H1 (cell line): ENCODE data around the gene ARHGEF16. TPM values are rescaled to one million over a fixed set of nuclear protein-coding genes. Genes with fewer than 3 reads are reported as not detected.

Experiments used
- KDM4A ChIP-seq: IDR thresholded peaks from one replicate; pipeline ENCODE4 v1.7.1; 2012; ENCODE audit warnings: low read depth, mild to moderate bottlenecking, moderate library complexity, low read length, inconsistent platforms; ENCODE audit not compliant: severe bottlenecking
- polyA plus RNA-seq, 7 experiments: library from polyadenylated mRNA; depleted of rRNA in 3 of 7; stranded (reverse) in 5 of 7; unstranded in 2 of 7; fragments of >200 nt in 5 of 7; fragments of 200-250 nt in 2 of 7; gene quantifications; 1 replicate in 5 of 7; 2 replicates in 1 of 7; 4 replicates in 1 of 7; pipeline versions ENCODE4 v1.2.1 to v1.2.3, GENCODE V29; 2011 to 2013; ENCODE audit warnings: missing spikeins in 2 of 7, mixed read lengths in 2 of 7
- total RNA-seq: library from RNA; stranded (reverse); fragmentation: NEBNext Ultra II Directional; extraction: Animal tissue kit (Norgen Biotek cat#: 25700); gene quantifications from 2 replicates; pipeline ENCODE4 v1.2.1, GENCODE V29; 2021

Gene ARHGEF16
- total and polyA plus RNA-seq, 2 of the 8 experiments (the other 6 are each of a cell fraction or from before 2014, with no cell fraction given), result 18.3 to 20.7 TPM

DNA sequence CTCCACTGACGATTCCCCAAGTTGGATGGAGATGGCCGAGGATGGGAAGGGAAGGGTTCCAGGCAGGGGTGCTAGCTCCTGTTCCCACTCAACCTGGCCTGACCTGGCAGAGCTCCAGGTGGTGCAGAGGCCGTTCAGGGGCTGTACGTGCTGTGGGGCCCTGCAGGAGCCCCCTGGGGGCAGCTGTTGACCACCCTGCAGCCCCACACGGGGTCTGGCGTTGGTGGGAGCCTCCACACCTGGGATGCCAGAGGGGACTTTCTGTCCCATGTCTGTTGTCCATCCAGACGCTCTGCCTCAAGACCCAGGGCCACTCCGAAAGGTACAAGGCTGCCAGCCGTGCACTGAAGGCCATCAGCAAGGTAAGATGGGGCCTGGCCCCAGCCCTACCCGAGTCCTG lies 20.0 kb downstream of the ARHGEF16 start (continued):
- no peak for TF ChIP-seq KDM4A
